ENCODE results near the gene TCOF1. TPM values are rescaled to one million over a fixed set of nuclear protein-coding genes. Genes with fewer than 3 reads are reported as not detected.

TCOF1 gene
- total RNA-seq, 1 experiment from 2014 or later, result 32.9 TPM

Other genes with a start within 250 kb of the TCOF1 start
- gene PDGFRB, start 201.9 kb upstream of the TCOF1 start, total RNA-seq (2014; rRNA removed; shearing (Covaris generic)), result 21.6 and 30.1 TPM in 2 replicates
- gene CDX1, start 190.9 kb upstream of the TCOF1 start, total RNA-seq (2014; rRNA removed; shearing (Covaris generic)), result not detected in 2 replicates
- not detected in 2 replicates for gene SLC6A7, start 167.6 kb upstream of the TCOF1 start, total RNA-seq (2014; rRNA removed; shearing (Covaris generic))
- 0.02 TPM in 1 of 2 replicates, not detected in the other for gene CAMK2A, start 67.9 kb upstream of the TCOF1 start, total RNA-seq (2014; rRNA removed; shearing (Covaris generic))
- 0.23 TPM in 1 of 2 replicates, not detected in the other for gene ARSI, start 54.8 kb upstream of the TCOF1 start, total RNA-seq (2014; rRNA removed; shearing (Covaris generic))
- 1.6 and 11.7 TPM in 2 replicates for gene CD74, start 55.2 kb downstream of the TCOF1 start, total RNA-seq (2014; rRNA removed; shearing (Covaris generic))
- 2,476 and 2,863 TPM in 2 replicates for gene RPS14, start 92.0 kb downstream of the TCOF1 start, total RNA-seq (2014; rRNA removed; shearing (Covaris generic))
- 18.8 and 26.6 TPM in 2 replicates for gene NDST1, start 150.4 kb downstream of the TCOF1 start, total RNA-seq (2014; rRNA removed; shearing (Covaris generic))

All from H4 (cell line).